Posterior vena cava (tissue), 2 donors: ENCODE measurements around the gene POGZ. TPM values are rescaled to one million over a fixed set of nuclear protein-coding genes. Genes with fewer than 3 reads are reported as not detected.
"Not testable (repeated sequence)": the region's sequence is repeated elsewhere in the genome, so short reads cannot be mapped to it uniquely, and the experiment has no call there.

Experiments
- DNase-seq: peaks from one replicate; pipeline ENCODE4 v3.0.0-alpha.2; 2020; ENCODE audit warnings: low spot score
- intact Hi-C, 2 donors: fragments of 100-400 bp; cut with DNase I; formaldehyde crosslinking; loops; one replicate each; pipeline versions ENCODE4 v1.14.1 to v1.14.2; 2022 to 2023
- total RNA-seq, 2 donors: library from RNA; stranded (reverse); fragmentation: NEBNext Ultra II Directional; extraction: Animal tissue kit (Norgen Biotek cat#: 25700); gene quantifications; one replicate each; pipeline ENCODE4 v1.2.1, GENCODE V29; 2021
- donor health status: DM: yes; HTN: yes; CAD: no.
- donor health status: DM: yes; HTN: yes; CAD: no.

POGZ gene
- total RNA-seq, 2 donors from 2014 or later: 58.0 to 74.4 TPM

DNA sequence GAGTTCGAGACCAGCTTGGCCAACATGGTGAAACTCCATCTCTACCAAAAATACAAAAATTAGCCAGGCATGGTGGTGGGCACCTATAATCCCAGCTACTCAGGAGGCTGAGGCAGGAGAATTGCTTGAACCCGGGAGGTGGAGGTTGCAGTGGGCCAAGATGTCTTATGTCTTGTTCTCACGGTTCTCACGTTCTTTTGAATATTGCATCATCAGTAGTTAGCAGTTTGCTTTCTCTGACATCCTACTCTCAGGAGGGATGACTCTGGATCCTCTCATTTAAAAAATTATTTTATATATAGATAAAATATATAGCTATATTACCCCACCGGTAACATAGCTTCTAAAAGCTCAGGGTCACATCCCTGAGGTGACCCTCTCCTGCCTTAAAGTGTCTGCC is 63.0 kb downstream of the POGZ start:
- DNase-seq, intact Hi-C loops: not testable (repeated sequence)

- intact Hi-C loops: no loop called here
- no peak for DNase-seq
Observed at GRCh38 chr1:151393583-151393982, 65.7 kb downstream of the POGZ start.

DNA sequence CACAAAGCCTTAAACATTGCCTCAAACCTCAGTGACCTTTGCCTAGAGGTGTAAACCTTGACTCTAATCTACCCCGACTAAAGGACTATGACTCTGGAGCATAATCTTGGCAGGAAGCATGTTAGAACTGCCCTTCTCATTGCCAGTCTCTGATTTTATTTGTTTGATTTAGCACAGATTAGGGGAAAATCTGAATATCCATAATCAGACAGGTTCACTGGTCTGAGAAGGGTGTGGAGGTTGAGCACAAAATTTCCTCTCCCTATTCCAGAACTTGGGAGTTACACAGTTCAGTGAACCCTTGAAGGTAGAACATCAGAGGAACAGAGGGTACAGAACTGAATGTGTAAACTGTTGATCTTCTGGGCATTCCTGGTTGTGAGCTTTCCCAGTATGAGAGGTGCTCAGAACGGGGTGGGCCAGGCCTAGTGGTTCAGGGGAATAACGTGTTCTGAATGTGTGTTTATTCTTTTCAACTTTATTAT is 68.2 kb downstream of the POGZ start:
- intact Hi-C loops: no loop called here
- DNase-seq: no peak

DNA sequence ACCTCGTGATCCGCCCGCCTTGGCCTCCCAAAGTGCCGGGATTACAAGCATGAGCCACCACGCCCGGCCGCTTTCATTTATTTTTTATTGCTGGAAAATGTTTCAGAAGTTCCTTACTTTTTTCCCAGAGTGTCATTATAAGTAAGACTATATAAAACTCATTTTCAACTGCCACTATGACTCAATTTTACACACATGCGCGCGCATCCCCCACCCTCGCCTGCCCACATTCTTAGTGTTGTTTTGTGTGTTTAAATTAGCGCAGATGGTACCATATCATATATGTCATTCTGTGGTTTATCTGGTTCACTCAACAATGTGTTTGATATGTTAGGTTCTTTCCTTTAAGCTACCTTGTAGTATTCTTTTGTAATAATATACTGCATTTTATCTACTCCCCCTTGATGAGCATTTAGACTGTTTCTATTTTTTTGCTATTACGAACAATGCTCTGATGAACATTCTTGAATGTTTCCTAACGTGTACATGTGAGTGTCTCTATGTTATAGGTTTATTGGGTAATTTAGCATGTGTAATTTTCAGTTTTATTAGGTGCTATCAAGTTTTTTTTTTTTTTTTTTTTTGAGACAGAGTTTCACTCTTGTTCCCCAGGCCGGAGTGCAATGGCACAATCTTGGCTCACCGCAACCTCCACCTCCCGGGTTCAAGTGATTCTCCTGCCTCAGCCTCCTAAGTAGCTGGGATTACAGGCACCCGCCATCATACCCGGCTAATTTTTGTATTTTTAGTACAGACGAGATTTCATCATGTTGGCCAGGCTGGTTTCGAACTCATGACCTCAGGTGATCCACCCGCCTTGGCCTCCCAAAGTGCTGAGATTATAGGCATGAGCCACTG is 68.8 kb downstream of the POGZ start:
- DNase-seq, intact Hi-C loops: not testable (repeated sequence)

DNA sequence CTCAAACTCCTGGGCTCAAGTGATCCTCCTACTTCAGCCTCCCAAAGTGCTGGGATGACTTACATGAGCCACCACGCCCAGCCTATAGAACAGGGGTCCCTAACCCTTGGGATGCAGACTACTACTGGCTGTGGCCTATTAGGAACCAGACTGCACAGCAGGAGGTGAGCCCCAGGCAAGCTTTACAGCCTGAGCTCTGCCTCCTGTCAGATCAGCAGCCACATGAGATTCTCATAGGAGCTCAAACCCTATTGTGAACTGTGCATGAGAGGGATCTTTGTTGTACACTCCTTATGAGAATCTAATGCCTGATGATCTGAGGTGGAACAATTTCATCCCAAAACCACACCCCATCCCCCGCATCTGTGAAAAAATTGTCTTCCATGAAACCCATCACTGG is 73.3 kb downstream of the POGZ start:
- DNase-seq: no peak
- intact Hi-C loops: no loop called here

GRCh38 chr1:151384584-151384983 is 74.7 kb downstream of the POGZ start:
- intact Hi-C loops: no loop called here
- DNase-seq: no peak

DNA sequence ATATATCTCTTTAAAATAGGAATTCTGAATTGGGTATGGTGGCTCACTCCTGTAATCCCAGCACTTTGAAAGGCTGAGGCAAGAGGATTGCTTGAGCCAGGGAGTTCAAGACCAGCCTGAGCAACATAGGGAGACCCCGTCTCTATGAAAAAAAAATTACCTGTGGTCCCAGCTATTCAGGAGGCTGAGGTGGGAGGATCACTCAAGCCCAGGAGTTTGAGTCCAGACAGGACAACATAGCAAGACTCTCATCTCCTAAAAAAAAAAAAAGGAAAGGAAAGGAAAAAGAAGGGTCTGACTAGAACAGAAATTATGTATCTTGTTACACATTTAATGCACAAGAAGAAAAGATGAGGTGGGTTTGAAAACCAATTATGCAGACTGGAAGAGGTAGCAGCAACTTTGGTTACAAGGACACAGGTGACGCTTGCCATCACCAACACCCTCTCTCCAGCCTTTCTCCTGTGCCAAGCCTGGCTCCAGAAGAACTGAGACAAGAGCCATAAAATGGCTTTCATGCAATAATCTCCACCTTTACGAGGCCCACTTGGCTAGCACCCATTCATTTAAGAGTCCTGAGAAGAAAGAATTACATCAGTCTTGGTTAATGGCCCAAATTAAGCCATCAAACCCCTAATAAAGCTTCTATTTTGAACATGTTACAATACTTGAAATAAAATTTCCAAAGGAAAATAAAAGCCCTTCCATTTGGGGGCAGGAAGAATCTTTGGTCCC is 82.0 kb downstream of the POGZ start:
- DNase-seq: no peak
- intact Hi-C loops: no loop called here

- intact Hi-C loops: no loop called here
- no peak for DNase-seq
Observed at GRCh38 chr1:151373196-151373595, 86.1 kb downstream of the POGZ start.

DNA sequence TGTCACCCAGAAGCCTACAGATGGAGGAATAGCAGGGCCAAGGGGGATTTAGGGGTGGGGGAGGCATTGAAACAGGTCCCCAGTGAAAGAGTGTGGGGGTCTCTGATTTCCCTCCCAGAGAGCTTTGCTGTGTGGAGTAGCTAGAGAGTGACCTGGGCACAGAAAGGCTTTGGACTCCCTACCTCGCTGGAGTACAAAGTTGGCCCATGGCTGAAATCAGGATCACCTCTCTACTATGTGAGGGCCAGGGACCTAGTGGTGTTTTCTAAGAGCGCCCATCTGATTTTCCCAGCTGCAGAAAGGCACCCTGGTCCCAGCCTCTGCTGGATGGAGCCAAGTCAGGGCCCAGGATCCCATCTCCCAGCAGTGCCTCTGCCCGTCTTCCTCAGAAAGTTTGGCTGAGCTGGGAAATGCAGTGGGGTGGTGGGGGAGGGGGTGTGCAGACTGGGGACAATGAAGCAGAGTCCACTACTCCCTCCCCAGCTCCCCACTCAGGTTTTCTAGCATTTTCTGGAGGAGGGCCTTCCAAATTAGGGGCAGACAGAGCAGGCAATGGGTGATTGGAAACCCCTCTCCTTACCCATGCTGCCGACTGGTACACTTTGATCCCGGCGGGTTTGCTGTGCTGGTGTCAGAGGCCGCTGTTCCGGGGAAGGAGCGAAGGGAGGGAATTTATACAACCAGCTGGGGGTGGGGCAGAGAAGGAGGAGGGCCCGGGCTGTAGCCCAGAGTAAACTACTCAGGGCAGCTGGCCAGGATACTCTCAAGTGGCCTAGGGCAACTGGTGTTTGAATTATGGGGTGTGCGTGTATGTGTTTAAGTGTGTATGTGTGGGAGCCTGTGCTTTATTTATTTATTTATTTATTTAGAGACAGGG is 87.0 kb downstream of the POGZ start, which contains the start of gene SELENBP1:
TSS of gene SELENBP1 (minus strand) at position 648 of the 877 bp plus-strand sequence. CDS start at position 584, 64 bp downstream.
- intact Hi-C loops: no loop called here

GRCh38 chr1:151371370-151372057 is 87.8 kb downstream of the POGZ start:
- DNase-seq: no peak
- intact Hi-C loops: no loop called here

More for the DNA sequence above, 87.0 kb downstream of the POGZ start, which contains the start of gene SELENBP1:
- DNase-seq: peak; percentile 90

DNA sequence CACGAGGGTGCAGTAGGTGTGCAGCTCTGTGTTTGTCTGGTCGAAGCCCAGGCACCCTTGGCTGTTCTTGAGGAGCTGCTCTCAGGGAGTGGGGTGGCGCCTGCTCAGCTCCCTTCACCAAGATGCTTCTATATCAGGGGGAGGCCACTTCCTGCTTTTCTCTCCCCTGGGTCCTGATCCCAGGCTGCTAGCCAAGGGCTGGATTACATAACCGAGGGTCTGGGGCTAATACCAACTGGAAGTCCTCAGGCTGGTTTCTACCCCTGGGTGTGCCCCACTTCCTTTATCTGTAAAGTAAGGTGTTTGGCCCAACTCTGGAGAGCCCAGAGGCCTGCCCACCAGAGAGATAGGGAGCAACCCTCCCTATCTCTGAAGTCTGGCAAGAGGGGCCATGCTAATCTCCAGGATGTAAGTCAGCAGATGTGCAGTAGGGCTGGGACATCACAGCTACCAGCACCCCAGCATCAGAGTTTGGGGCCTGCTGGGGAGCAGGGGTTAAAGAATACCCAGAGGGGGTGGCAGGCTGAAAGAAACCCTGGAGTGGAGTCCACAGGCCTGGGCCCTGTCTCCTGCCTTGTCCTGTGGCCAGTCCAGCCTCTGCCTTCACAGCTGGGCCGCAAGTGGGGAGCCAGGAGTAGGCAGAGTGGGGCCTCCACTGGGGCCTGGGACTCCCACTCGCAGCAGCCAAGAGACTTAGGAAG is 88.9 kb downstream of the POGZ start:
- no peak for DNase-seq
- intact Hi-C loops: no loop called here

GRCh38 chr1:151369621-151370048 is 89.7 kb downstream of the POGZ start:
- DNase-seq: no peak
- intact Hi-C loops: no loop called here

DNA sequence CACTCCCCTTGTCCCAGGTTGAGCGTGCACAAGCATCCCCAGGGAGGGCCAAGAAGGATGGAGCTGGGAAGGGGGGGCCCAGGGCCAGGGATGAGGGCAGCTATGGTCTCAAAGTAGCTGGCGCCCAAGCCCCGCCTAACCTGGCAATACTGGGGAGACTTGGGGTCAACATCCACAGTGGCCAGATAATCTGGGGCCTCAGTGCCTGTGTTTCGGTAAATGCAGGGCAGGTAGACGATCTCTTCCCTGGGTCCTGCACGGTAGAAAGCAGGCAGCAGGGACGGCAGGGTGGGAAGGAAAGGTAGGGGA is 90.0 kb downstream of the POGZ start:
- intact Hi-C loops: no loop called here
- no peak for DNase-seq

- intact Hi-C loops: no loop called here
- DNase-seq: no peak
Observed at GRCh38 chr1:151368393-151369301, 90.6 kb downstream of the POGZ start.

GRCh38 chr1:151367658-151368392 is 91.5 kb downstream of the POGZ start:
- DNase-seq: no peak
- intact Hi-C loops: no loop called here

GRCh38 chr1:151364996-151365395 is 94.3 kb downstream of the POGZ start:
- no peak for DNase-seq
- intact Hi-C loops: no loop called here
